Neutrophil (primary cell): ENCODE results near the gene XRCC2.

Experiments used
- H3K27ac ChIP-seq: fragments of 200-600 bp; sonication (generic); 2 replicates; pipeline ENCODE4 v1.5.1; 2016; ENCODE audit warnings: mild to moderate bottlenecking, moderate library complexity
- H3K27me3 ChIP-seq: fragments of 200-600 bp; sonication (generic); 2 replicates; pipeline ENCODE4 v1.6.0; 2016; ENCODE audit warnings: mild to moderate bottlenecking
- H3K36me3 ChIP-seq: fragments of 200-600 bp; sonication (generic); 2 replicates; pipeline ENCODE4 v1.5.1; 2017
- H3K4me1 ChIP-seq, 2 experiments: fragments of 200-600 bp in 1 of 2; sonication (generic) in 1 of 2; 1 replicate in 1 of 2; 2 replicates in 1 of 2; pipeline versions ENCODE4 v1.5.1 to v1.6.1; 2013 to 2016; ENCODE audit warnings: low read depth in 1 of 2, low read length in 1 of 2, mild to moderate bottlenecking in 1 of 2, moderate library complexity in 1 of 2; ENCODE audit not compliant: control insufficient read depth in 1 of 2, insufficient read depth in 1 of 2
- H3K4me3 ChIP-seq, 2 experiments: fragments of 200-600 bp in 1 of 2; sonication (generic) in 1 of 2; 1 replicate in 1 of 2; 2 replicates in 1 of 2; pipeline ENCODE4 v1.5.1; 2013 to 2016; ENCODE audit warnings: low read depth in 1 of 2, low read length in 1 of 2, mild to moderate bottlenecking in 1 of 2, moderate library complexity in 1 of 2
- H3K9me3 ChIP-seq: fragments of 200-600 bp; sonication (generic); 2 replicates; pipeline ENCODE4 v1.5.1; 2016
- CTCF ChIP-seq: fragments of 200-600 bp; sonication (generic); IDR thresholded peaks from 2 replicates; pipeline ENCODE4 v1.5.1; 2016; ENCODE audit warnings: antibody characterized with exemption

The XRCC2 gene

DNA sequence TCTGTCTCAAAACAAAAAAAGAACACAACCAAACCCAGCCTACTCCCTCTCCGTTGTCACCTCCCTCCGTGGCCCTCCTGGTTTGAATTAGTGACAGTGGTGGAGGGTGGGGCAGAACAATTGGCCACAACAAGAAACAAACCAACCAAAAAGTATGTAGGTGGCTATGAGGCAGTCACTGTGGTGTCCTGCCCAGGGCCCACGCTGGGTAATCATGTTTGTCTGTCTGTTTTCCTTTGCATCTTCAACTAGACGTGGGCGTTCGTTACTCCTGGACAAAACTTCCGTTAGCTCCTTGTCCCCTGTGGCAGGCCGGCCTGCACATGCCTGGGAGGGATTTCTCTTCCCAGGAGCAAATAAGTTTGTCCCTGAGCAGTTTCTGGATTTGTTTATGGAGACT is 78.4 kb downstream of the XRCC2 start:
- no peaks in the 10 kb centered on the region for H3K27me3 ChIP-seq
- H3K36me3 ChIP-seq: no peaks in the 10 kb centered on the region
- H3K4me3 ChIP-seq: no peak overlapping the region
- no peaks in the 10 kb centered on the region for H3K9me3 ChIP-seq
- H3K4me1 ChIP-seq: no peaks in the 10 kb centered on the region
- no peak for TF ChIP-seq CTCF
- H3K27ac ChIP-seq: no peak overlapping the region

- H3K27ac ChIP-seq: no peak overlapping the region
- no peaks in the 10 kb centered on the region for H3K9me3 ChIP-seq
- no peak overlapping the region for H3K4me3 ChIP-seq
- no peak for TF ChIP-seq CTCF
- no peaks in the 10 kb centered on the region for H3K36me3 ChIP-seq
- H3K27me3 ChIP-seq: no peaks in the 10 kb centered on the region
- H3K4me1 ChIP-seq: no peaks in the 10 kb centered on the region
Observed at GRCh38 chr7:152596824-152597223, 79.1 kb downstream of the XRCC2 start.
